ENCODE measurements around the gene KCTD10. TPM values are rescaled to one million over a fixed set of nuclear protein-coding genes. Genes with fewer than 3 reads are reported as not detected.

KCTD10 gene
- total and polyA plus RNA-seq, 9 of the 15 experiments (the other 6 are each of a cell fraction or from before 2014, with no cell fraction given), result 1.9 to 37.5 (median 15.7) TPM

GRCh38 chr12:109462868-109463692 lies 14.0 kb downstream of the KCTD10 start:
- H3K4me2 ChIP-seq (ENCODE audit: insufficient read depth, low read length), result no peak overlapping the region
- no peaks in the 10 kb centered on the region for H3K27me3 ChIP-seq (ENCODE audit: control insufficient read depth in 2 of 2, insufficient read depth in 2 of 2, low read length in 2 of 2)
- ChIA-PET POLR2A (interaction anchor here (0.7 to 2.4 kb wide), 6 partner anchors 10 to 197 kb away, joined by 3 to 9 read pairs (median 4); partner anchors contain the start of genes KCTD10 and UBE3B), CTCF (ENCODE audit: low intra/inter-chr PET ratio) (no interaction called here)
- no peaks in the 10 kb centered on the region for H3K9me1 ChIP-seq (ENCODE audit: control insufficient read depth, insufficient read depth, low read length)
- peak overlapping the region; percentile 26; the same call in 2 of the 3 replicates for H3K27ac ChIP-seq (ENCODE audit: extremely low read depth, low read depth, low read length)
- H3K79me2 ChIP-seq (ENCODE audit: control insufficient read depth, insufficient read depth, low read length), result peaks cover 57% of the 10 kb centered on the region
- no peak for DNase-seq (ENCODE audit: extremely low read depth in 1 of 4, low spot score in 3 of 4)
- H3K4me3 ChIP-seq, result no peak overlapping the region
- H4K20me1 ChIP-seq (replicated peaks; ENCODE audit: control insufficient read depth, insufficient read depth, low read length), result peaks cover 14% of the 10 kb centered on the region; the same call in 1 of the 2 replicates
- H3K4me1 ChIP-seq (replicated peaks in 1 of 2; ENCODE audit: control insufficient read depth in 2 of 2, insufficient read depth in 2 of 2, low read length in 2 of 2), result peaks cover 36 to 41% of the 10 kb centered on the region in 2 experiments
- no peak overlapping the region for H2AFZ ChIP-seq (ENCODE audit: low read depth, low read length)
- no peak for FAIRE-seq
- 59% methylated on average over 13 of the region's 14 CpGs for WGBS (ENCODE audit: insufficient coverage, low coverage, missing lambda C conversion rate)
- H3K36me3 ChIP-seq (ENCODE audit: control insufficient read depth, insufficient read depth, low read length), result peaks cover 44% of the 10 kb centered on the region
- BruUV-seq (replicated peaks), result no TSS peak
- in situ Hi-C loops (cut with MboI), result no loop called here
- H3K9ac ChIP-seq (ENCODE audit: insufficient read depth in 1 of 2, low read depth in 2 of 2, low read length in 2 of 2), result peak overlapping the region in 1 of 2 experiments; percentile 78; a peak in 1 of 4 replicates
- ATAC-seq, result no peak
- H3K9me3 ChIP-seq (replicated peaks; ENCODE audit: control insufficient read depth, insufficient read depth, low read depth, low read length), result no peaks in the 10 kb centered on the region
- intact Hi-C loops (cut with micrococcal nuclease), result no loop called here
- TF ChIP-seq HDAC2 (IDR thresholded peaks at IDR 0.05) (no peak), RHOXF2B (CRISPR knock-in tag; conservative IDR thresholded peaks at IDR 0.05) (no peak), ZFP30 (CRISPR knock-in tag; IDR thresholded peaks at IDR 0.05; ENCODE audit: borderline replicate concordance) (no peak), NEUROD1 (IDR thresholded peaks at IDR 0.05; ENCODE audit: borderline replicate concordance, low read depth, low read length, partially characterized antibody) (no peak), ZBTB33 (CRISPR knock-in tag; IDR thresholded peaks at IDR 0.05) (no peak), ZNF408 (CRISPR knock-in tag; IDR thresholded peaks at IDR 0.05; ENCODE audit: low read depth) (no peak), HDAC6 (IDR thresholded peaks at IDR 0.05; ENCODE audit: low read depth, low read length) (no peak), ZBTB1 (CRISPR knock-in tag; IDR thresholded peaks at IDR 0.05; ENCODE audit: borderline replicate concordance, low read depth) (no peak), ZNF830 (CRISPR knock-in tag; IDR thresholded peaks at IDR 0.05) (no peak), ZBTB43 (CRISPR knock-in tag; IDR thresholded peaks at IDR 0.05) (no peak), STAT6 (CRISPR knock-in tag; IDR thresholded peaks at IDR 0.05) (no peak), TEAD1 (CRISPR knock-in tag; IDR thresholded peaks at IDR 0.05) (no peak), HMGXB4 (CRISPR knock-in tag; IDR thresholded peaks at IDR 0.05) (no peak)
